HCT116 (cell line): ENCODE data around the gene ACE. TPM values are rescaled to one million over a fixed set of nuclear protein-coding genes. Genes with fewer than 3 reads are reported as not detected.

Source experiments
- ATAC-seq: fragments of 200-7000 bp; cut with Tn5 transposase; 2 replicates; pipeline ENCODE4 v1.9.1; 2020; ENCODE audit warnings: mild to moderate bottlenecking, moderate library complexity
- BruUV-seq: library from RNA; stranded (reverse); fragments of 400-500 nt; replicated peaks from 2 replicates; lab custom pipeline; 2021; lab: Mats Ljungman, UMichigan
- CTCF ChIA-PET: fragments of 300-600 bp; sonication (Branson Sonifier 250); formaldehyde crosslinking; loops from one replicate; lab custom pipeline; 2021; ENCODE audit warnings: antibody characterized with exemption; lab: Charles Lee
- POLR2A ChIA-PET: fragments of 300-600, 350-600 bp; sonication (Branson Sonifier 250); formaldehyde crosslinking; loops from one replicate; lab custom pipeline; 2021; ENCODE audit warnings: antibody characterized with exemption; lab: Charles Lee
- RAD21 ChIA-PET, 2 experiments: fragments of 300-600 bp; sonication (Branson Sonifier 250); formaldehyde crosslinking; loops; one replicate each; lab custom pipeline; 2023; ENCODE audit warnings: low total read pairs in 2 of 2; ENCODE audit not compliant: uncharacterized antibody in 2 of 2, unreplicated experiment in 2 of 2, low non-redundant PET in 1 of 2; lab: Charles Lee
- DNase-seq: peaks from one replicate; pipeline ENCODE4 v3.0.0-alpha.2; 2010; ENCODE audit warnings: low read depth, low spot score
- H2AFZ ChIP-seq: fragments of 200-600 bp; shearing (Covaris generic), sonication (generic); 2 replicates; pipeline ENCODE4 v1.6.1; 2017; ENCODE audit warnings: low read depth, mixed run types, mixed read lengths, antibody characterized with exemption, low read length; ENCODE audit not compliant: poor library complexity, severe bottlenecking
- H3K27ac ChIP-seq: 2 replicates; pipeline ENCODE4 v1.5.1; 2012; ENCODE audit warnings: low read depth, low read length
- H3K27me3 ChIP-seq: fragments of 200-600 bp; sonication (generic); 2 replicates; pipeline ENCODE4 v1.6.1; 2016; ENCODE audit warnings: mixed run types, low read length, mixed read lengths; ENCODE audit not compliant: insufficient read depth
- H3K36me3 ChIP-seq, 2 experiments: fragments of 200-500 bp in 1 of 2; fragments of 200-600 bp in 1 of 2; sonication (Bioruptor generic) in 1 of 2; sonication (generic) in 1 of 2; 2 replicates each; pipeline versions ENCODE4 v1.5.1 to v1.6.1; 2014 to 2016; ENCODE audit warnings: low read length in 2 of 2, inconsistent platforms in 1 of 2, mixed read lengths in 1 of 2, mixed run types in 1 of 2; ENCODE audit not compliant: insufficient read depth in 2 of 2, control insufficient read depth in 1 of 2
- H3K4me1 ChIP-seq, 2 experiments: fragments of 200-600 bp in 1 of 2; sonication (generic) in 1 of 2; 2 replicates each; pipeline versions ENCODE4 v1.5.1 to v1.6.1; 2012 to 2017; ENCODE audit warnings: low read length in 2 of 2, inconsistent platforms in 1 of 2, mild to moderate bottlenecking in 1 of 2, mixed read lengths in 1 of 2, mixed run types in 1 of 2, moderate library complexity in 1 of 2; ENCODE audit not compliant: insufficient read depth in 2 of 2, control insufficient read depth in 1 of 2
- H3K4me2 ChIP-seq: fragments of 200-600 bp; sonication (generic); 2 replicates; pipeline ENCODE4 v1.6.1; 2017; ENCODE audit warnings: mixed run types, low read length, mixed read lengths
- H3K4me3 ChIP-seq, 2 experiments: fragments of 200-600 bp in 1 of 2; sonication (generic) in 1 of 2; replicated peaks in 1 of 2; 2 replicates each; pipeline ENCODE4 v1.5.1; 2011 to 2016; ENCODE audit warnings: low read length in 2 of 2, control low read depth in 1 of 2, low read depth in 1 of 2, mild to moderate bottlenecking in 1 of 2, mixed read lengths in 1 of 2, mixed run types in 1 of 2
- H3K79me2 ChIP-seq: fragments of 200-600 bp; sonication (generic); 2 replicates; pipeline ENCODE4 v1.6.1; 2017; ENCODE audit warnings: mild to moderate bottlenecking, mixed run types, low read length, moderate library complexity, mixed read lengths; ENCODE audit not compliant: insufficient read depth
- H3K9ac ChIP-seq: fragments of 200-600 bp; sonication (generic); 2 replicates; pipeline ENCODE4 v1.6.1; 2016; ENCODE audit warnings: low read length, mixed read lengths
- H3K9me2 ChIP-seq: fragments of 200-600 bp; sonication (generic), shearing (Covaris generic); 2 replicates; pipeline ENCODE4 v1.6.1; 2017; ENCODE audit warnings: mixed run types, mild to moderate bottlenecking, moderate library complexity; ENCODE audit not compliant: insufficient read depth
- H3K9me3 ChIP-seq, 2 experiments: fragments of 200-500 bp in 1 of 2; fragments of 200-600 bp in 1 of 2; sonication (Bioruptor generic) in 1 of 2; sonication (generic) in 1 of 2; 2 replicates each; pipeline ENCODE4 v1.6.1; 2014 to 2017; ENCODE audit warnings: low read length in 2 of 2, mixed read lengths in 2 of 2, inconsistent platforms in 1 of 2, low read depth in 1 of 2, mild to moderate bottlenecking in 1 of 2, mixed run types in 1 of 2, moderate library complexity in 1 of 2; ENCODE audit not compliant: control insufficient read depth in 1 of 2, insufficient read depth in 1 of 2
- H4K20me1 ChIP-seq: fragments of 200-600 bp; sonication (generic), shearing (Covaris generic); 2 replicates; pipeline ENCODE4 v1.6.1; 2017; ENCODE audit warnings: mixed run types, mild to moderate bottlenecking, moderate library complexity; ENCODE audit not compliant: insufficient read depth
- ATF3 ChIP-seq: IDR thresholded peaks from 2 replicates; pipeline ENCODE4 v1.6.1; 2012
- CEBPB ChIP-seq: IDR thresholded peaks from 2 replicates; pipeline ENCODE4 v1.6.1; 2012; ENCODE audit warnings: low read depth
- EGR1 ChIP-seq: IDR thresholded peaks from 2 replicates; pipeline ENCODE4 v1.6.1; 2012; ENCODE audit warnings: low read depth
- EZH2phosphoT487 ChIP-seq: fragments of 200-600 bp; IDR thresholded peaks from 2 replicates; pipeline ENCODE4 v1.6.1; 2018; ENCODE audit warnings: antibody characterized with exemption, borderline replicate concordance
- JUND ChIP-seq: IDR thresholded peaks from 2 replicates; pipeline ENCODE4 v1.6.1; 2012
- RAD21 ChIP-seq: IDR thresholded peaks from 2 replicates; pipeline ENCODE4 v1.6.1; 2012; ENCODE audit warnings: low read depth, mild to moderate bottlenecking
- SIN3A ChIP-seq: IDR thresholded peaks from 2 replicates; pipeline ENCODE4 v1.6.1; 2012; ENCODE audit warnings: low read depth
- SRF ChIP-seq: IDR thresholded peaks from 2 replicates; pipeline ENCODE4 v1.6.1; 2012; ENCODE audit warnings: low read depth
- YY1 ChIP-seq: IDR thresholded peaks from 2 replicates; pipeline ENCODE4 v1.6.1; 2011; ENCODE audit warnings: low read length, low read depth, moderate library complexity, mild to moderate bottlenecking; ENCODE audit not compliant: insufficient replicate concordance; ENCODE audit errors: extremely low read depth
- ZNF274 ChIP-seq: fragments of 200-500 bp; sonication (Bioruptor generic); IDR thresholded peaks from 2 replicates; pipeline ENCODE4 v1.6.1; 2014; ENCODE audit warnings: mild to moderate bottlenecking, low read depth, low read length, inconsistent platforms
- intact Hi-C: fragments of 100-400 bp; cut with micrococcal nuclease; formaldehyde crosslinking; loops from 2 replicates; pipeline ENCODE4 v1.10.0; 2022
- total RNA-seq: library from RNA; stranded (reverse); gene quantifications from one replicate; pipeline ENCODE4 v1.2.1, GENCODE V29; 2021; ENCODE audit not compliant: unreplicated experiment
- TF ChIP-seq, protein P1 (sequence below): IDR thresholded peaks from 2 replicates; pipeline ENCODE4 v1.6.1; 2011; ENCODE audit warnings: mild to moderate bottlenecking, low read length, moderate library complexity; ENCODE audit not compliant: insufficient replicate concordance; ENCODE audit errors: extremely low read depth
- TF ChIP-seq, protein P2 (sequence below): IDR thresholded peaks from 2 replicates; pipeline ENCODE4 v1.6.1; 2012; ENCODE audit warnings: low read depth

The ACE gene
- total RNA-seq, 1 experiment from 2014 or later = 7.7 TPM

DNA sequence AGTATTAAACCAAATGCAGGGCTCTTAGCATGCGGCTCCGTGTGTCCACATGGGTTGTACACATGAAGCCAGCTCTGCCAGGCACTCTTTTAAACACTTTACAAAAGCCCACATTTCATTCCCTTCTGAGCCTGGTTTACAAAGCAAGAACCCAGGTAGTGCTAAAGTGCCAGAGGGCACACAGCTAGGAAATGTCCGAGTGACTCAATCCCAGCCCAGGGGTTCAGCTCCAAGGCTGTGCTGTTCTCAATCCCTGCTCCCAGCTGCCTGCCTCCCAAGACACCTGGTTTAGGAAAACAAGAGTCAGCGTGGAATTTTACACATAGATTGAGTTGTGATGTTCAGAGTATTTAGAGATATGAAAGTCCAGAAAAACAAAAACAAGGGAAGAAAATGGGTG lies 60.1 kb downstream of the ACE start:
- ATAC-seq = no peak
- TF ChIP-seq SIN3A = no peak
- TF ChIP-seq, all 23 proteins: peak for 0
- no peaks in the 10 kb centered on the region for H3K79me2 ChIP-seq
- H3K4me3 ChIP-seq = no peak overlapping the region
- no peaks in the 10 kb centered on the region for H3K9me3 ChIP-seq
- intact Hi-C loops = no loop called here
- no peak overlapping the region for H3K4me2 ChIP-seq
- no TSS peak for BruUV-seq
- no peaks in the 10 kb centered on the region for H3K4me1 ChIP-seq
- ChIA-PET CTCF (no interaction called here), POLR2A (no interaction called here), RAD21 (no interaction called here)
- no peak overlapping the region for H3K27ac ChIP-seq
- no peaks in the 10 kb centered on the region for H4K20me1 ChIP-seq
- H3K27me3 ChIP-seq = no peaks in the 10 kb centered on the region; the same call in 1 of the 2 replicates
- no peak overlapping the region for H3K9ac ChIP-seq
- no peaks in the 10 kb centered on the region for H3K36me3 ChIP-seq
- DNase-seq = no peak
- H2AFZ ChIP-seq = no peak overlapping the region
- H3K9me2 ChIP-seq = no peaks in the 10 kb centered on the region

GRCh38 chr17:63537991-63538692 lies 61.3 kb downstream of the ACE start:
- H2AFZ ChIP-seq = no peak overlapping the region
- CTCF ChIA-PET = no interaction called here

More at GRCh38 chr17:63537991-63538692, 61.3 kb downstream of the ACE start:
- H3K9ac ChIP-seq = no peak overlapping the region
- ChIA-PET POLR2A (no interaction called here), RAD21 (no interaction called here)
- no peak overlapping the region for H3K4me3 ChIP-seq
- no peaks in the 10 kb centered on the region; the same call in 1 of the 2 replicates for H3K27me3 ChIP-seq
- peaks cover 1 to 2% of the 10 kb centered on the region in 2 experiments; a peak in 2 of 4 replicates for H3K4me1 ChIP-seq
- no peaks in the 10 kb centered on the region for H3K9me3 ChIP-seq
- H3K27ac ChIP-seq = no peak overlapping the region
- no peaks in the 10 kb centered on the region for H3K9me2 ChIP-seq
- no TSS peak for BruUV-seq
- ATAC-seq (no peak), DNase-seq (no peak)
- TF ChIP-seq JUND = no peak
- TF ChIP-seq EZH2phosphoT487 = no peak
- no peak for TF ChIP-seq ATF3
- TF ChIP-seq SIN3A = no peak
- no peak for TF ChIP-seq SRF
- no peak for TF ChIP-seq ZNF274
- TF ChIP-seq EGR1 = no peak
- TF ChIP-seq RAD21 = no peak
- TF ChIP-seq, protein P1, sequence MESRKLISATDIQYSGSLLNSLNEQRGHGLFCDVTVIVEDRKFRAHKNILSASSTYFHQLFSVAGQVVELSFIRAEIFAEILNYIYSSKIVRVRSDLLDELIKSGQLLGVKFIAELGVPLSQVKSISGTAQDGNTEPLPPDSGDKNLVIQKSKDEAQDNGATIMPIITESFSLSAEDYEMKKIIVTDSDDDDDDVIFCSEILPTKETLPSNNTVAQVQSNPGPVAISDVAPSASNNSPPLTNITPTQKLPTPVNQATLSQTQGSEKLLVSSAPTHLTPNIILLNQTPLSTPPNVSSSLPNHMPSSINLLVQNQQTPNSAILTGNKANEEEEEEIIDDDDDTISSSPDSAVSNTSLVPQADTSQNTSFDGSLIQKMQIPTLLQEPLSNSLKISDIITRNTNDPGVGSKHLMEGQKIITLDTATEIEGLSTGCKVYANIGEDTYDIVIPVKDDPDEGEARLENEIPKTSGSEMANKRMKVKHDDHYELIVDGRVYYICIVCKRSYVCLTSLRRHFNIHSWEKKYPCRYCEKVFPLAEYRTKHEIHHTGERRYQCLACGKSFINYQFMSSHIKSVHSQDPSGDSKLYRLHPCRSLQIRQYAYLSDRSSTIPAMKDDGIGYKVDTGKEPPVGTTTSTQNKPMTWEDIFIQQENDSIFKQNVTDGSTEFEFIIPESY = no peak
- TF ChIP-seq YY1 = no peak
- TF ChIP-seq, protein P2, sequence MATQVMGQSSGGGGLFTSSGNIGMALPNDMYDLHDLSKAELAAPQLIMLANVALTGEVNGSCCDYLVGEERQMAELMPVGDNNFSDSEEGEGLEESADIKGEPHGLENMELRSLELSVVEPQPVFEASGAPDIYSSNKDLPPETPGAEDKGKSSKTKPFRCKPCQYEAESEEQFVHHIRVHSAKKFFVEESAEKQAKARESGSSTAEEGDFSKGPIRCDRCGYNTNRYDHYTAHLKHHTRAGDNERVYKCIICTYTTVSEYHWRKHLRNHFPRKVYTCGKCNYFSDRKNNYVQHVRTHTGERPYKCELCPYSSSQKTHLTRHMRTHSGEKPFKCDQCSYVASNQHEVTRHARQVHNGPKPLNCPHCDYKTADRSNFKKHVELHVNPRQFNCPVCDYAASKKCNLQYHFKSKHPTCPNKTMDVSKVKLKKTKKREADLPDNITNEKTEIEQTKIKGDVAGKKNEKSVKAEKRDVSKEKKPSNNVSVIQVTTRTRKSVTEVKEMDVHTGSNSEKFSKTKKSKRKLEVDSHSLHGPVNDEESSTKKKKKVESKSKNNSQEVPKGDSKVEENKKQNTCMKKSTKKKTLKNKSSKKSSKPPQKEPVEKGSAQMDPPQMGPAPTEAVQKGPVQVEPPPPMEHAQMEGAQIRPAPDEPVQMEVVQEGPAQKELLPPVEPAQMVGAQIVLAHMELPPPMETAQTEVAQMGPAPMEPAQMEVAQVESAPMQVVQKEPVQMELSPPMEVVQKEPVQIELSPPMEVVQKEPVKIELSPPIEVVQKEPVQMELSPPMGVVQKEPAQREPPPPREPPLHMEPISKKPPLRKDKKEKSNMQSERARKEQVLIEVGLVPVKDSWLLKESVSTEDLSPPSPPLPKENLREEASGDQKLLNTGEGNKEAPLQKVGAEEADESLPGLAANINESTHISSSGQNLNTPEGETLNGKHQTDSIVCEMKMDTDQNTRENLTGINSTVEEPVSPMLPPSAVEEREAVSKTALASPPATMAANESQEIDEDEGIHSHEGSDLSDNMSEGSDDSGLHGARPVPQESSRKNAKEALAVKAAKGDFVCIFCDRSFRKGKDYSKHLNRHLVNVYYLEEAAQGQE = no peak
- no peak for TF ChIP-seq CEBPB
- TF ChIP-seq, all 23 proteins: peak for 0
- intact Hi-C loops = no loop called here
- Histone ChIP-seq H4K20me1 (no peaks in the 10 kb centered on the region), H3K36me3 (no peaks in the 10 kb centered on the region), H3K4me2 (no peak overlapping the region), H3K79me2 (no peaks in the 10 kb centered on the region)
